Neuron (in vitro differentiated cells): ENCODE data around the gene DMRTA2.

Experiments
- H2AFZ ChIP-seq: one replicate; pipeline ENCODE4 v1.6.1; 2013; ENCODE audit warnings: low read depth, mild to moderate bottlenecking, inconsistent platforms, low read length, moderate library complexity
- H3K27me3 ChIP-seq: one replicate; pipeline ENCODE4 v1.6.1; 2013; ENCODE audit warnings: low read length; ENCODE audit not compliant: insufficient read depth
- H3K36me3 ChIP-seq: one replicate; pipeline ENCODE4 v1.6.1; 2013; ENCODE audit warnings: low read length; ENCODE audit not compliant: insufficient read depth
- H3K4me1 ChIP-seq: one replicate; pipeline ENCODE4 v1.6.1; 2013; ENCODE audit warnings: low read length; ENCODE audit not compliant: insufficient read depth
- H3K4me3 ChIP-seq: 2 replicates; pipeline ENCODE4 v1.5.1; 2013; ENCODE audit warnings: mild to moderate bottlenecking, low read length, moderate library complexity
- H3K9me3 ChIP-seq: one replicate; pipeline ENCODE4 v1.6.1; 2013; ENCODE audit warnings: low read length

DMRTA2 gene

DNA sequence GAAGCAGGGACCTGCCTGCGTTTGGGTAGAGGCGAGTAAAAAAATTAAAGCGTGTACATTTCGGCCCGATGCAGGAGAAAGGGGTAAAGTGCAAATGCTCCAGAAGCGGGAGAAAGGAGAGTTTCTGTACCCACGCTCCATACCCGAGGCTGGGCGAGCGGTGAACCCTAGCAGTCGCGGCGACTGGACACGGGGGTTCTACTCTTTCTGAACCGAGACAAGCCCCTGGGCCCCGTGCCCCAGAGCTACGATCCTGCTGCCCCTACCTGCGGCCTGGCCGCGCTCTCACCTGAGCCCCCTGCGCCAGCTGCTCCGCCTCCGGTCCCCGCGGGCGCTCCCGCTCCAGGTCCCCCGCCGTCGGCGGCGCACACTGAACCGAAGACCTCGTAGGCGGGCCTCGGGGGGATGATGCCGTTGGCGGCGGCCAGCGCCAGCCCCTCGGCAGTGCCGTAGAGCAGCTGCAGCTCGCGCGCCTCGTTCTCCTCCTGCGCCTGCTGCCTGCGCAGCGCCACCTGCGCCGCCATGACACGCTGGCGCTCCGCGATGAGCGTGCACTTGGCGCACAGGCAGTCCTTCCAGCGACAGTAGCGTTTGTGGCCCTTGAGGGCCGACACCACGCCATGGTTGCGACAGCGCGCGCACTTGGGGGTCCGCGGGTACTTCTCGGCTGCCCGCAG, 2.4 kb downstream of the DMRTA2 start:
- Histone ChIP-seq H3K27me3 (peaks cover 91% of the 10 kb centered on the region), H3K9me3 (no peaks in the 10 kb centered on the region), H3K4me3 (no peak overlapping the region)

DNA sequence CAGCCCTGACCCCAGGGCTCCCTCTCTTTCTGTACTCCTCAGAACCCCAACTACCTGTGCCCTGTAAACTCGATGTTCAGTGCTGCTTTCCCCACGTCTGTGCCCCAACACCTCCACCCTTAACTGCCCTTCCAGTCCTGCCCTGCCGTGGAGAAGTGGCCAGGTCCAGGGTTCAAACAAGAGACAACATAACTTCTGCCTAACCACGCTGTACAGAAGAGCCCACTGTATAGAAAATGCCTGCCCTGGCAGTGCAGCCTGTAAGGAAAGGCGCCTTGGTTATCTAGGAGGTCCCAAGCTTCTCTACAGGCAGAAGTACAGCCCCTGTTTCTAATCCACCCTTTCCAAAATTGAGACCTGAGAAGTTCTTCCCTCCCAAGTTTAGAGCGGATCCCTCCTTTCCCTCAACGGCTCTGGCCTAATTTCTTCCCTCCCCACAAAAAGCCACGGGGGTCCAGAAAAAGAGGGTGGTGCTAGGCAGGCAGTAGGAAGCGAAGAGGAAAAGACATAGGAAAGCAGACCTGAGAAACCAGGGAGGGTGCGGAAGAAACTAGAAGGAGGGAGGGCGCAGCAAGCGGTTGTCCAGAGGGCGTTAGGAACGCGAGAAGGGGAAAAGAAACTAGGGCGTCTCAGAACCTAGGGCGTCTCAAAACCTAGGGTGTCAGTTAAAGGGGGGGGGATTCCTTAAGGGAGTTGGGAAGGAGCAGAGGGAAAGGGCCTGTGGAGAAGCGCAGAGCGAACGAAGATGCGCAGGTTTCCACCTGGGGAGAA, 3.2 kb downstream of the DMRTA2 start:
- H3K4me1 ChIP-seq: peaks cover 11% of the 10 kb centered on the region
- peaks cover 91% of the 10 kb centered on the region for H3K27me3 ChIP-seq
- no peak overlapping the region for H3K4me3 ChIP-seq
- H2AFZ ChIP-seq: no peak overlapping the region
- H3K9me3 ChIP-seq: no peaks in the 10 kb centered on the region
- no peaks in the 10 kb centered on the region for H3K36me3 ChIP-seq

More for the DNA sequence above, 2.4 kb downstream of the DMRTA2 start:
- Histone ChIP-seq H2AFZ (peak overlapping the region; percentile 3), H3K36me3 (no peaks in the 10 kb centered on the region), H3K4me1 (peaks cover 11% of the 10 kb centered on the region)

DNA sequence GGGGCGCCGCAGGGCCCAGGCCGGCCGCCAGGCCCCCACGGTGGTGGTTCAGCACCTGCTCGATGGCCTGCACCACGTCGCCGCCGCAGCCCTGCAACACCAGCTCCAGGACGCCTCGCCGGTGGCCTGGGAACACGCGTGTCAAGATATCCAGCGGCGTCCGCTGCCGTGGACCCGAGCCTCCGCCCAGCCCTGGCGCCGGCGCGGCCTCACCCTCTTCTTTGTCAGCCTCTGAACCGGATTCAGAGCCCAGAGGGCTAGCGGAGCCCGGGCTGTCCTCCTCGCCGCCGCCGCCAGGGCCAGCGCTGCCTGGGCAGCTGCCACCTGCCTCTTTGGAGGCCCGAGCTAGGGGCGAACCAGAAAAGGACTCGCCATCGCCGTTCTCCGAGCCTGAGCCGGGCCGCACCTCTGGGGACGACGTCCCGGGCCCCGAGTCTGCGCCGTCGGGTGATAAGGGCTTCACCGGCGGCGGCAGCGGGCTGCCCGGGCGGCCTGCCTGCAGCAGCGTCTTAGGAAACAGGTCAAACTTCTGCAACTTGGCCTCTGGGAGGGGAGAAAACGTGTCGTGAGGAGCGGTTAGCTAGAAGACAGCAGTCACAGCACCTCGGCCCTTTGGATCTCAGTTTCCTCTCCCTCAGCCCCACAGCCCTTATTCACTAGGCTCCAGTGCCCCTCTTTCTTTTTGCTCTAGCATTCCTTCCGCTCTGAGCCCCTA, 3.9 kb downstream of the DMRTA2 start:
- Histone ChIP-seq H3K27me3 (peaks cover 91% of the 10 kb centered on the region), H2AFZ (no peak overlapping the region), H3K4me1 (peaks cover 11% of the 10 kb centered on the region), H3K9me3 (no peaks in the 10 kb centered on the region), H3K36me3 (no peaks in the 10 kb centered on the region), H3K4me3 (no peak overlapping the region)

DNA sequence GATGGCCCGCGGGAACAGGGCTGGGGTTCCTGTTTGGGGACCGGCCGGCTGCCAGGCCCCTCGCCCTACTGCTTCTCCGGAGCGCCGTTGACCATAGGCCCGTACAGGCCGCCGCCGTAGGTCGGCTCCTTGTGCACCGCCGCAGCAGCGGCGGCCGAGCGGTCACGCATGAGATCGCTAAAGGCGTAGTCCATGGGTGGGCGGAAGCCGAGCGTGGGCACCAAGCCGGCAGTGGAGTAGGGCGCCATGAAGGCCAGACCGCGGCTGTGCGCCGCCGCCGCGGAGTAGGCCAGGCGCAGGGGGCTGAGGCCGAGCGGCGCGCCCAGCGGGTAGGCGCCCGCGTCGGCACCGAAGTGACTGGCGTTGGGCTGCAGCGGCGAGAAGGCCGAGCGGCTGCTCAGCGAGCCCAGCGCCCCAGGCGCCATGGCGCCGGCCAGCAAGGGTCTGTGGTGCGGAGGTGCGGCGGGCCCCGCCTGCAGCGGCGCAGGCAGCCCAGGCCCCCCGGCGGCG, 4.6 kb downstream of the DMRTA2 start:
- H3K4me1 ChIP-seq: peaks cover 7% of the 10 kb centered on the region
- peaks cover 93% of the 10 kb centered on the region for H3K27me3 ChIP-seq
- no peaks in the 10 kb centered on the region for H3K36me3 ChIP-seq
- peak overlapping the region; percentile 43 for H3K4me3 ChIP-seq
- peaks cover 3% of the 10 kb centered on the region for H3K9me3 ChIP-seq
- H2AFZ ChIP-seq: peak overlapping the region; percentile 64

DNA sequence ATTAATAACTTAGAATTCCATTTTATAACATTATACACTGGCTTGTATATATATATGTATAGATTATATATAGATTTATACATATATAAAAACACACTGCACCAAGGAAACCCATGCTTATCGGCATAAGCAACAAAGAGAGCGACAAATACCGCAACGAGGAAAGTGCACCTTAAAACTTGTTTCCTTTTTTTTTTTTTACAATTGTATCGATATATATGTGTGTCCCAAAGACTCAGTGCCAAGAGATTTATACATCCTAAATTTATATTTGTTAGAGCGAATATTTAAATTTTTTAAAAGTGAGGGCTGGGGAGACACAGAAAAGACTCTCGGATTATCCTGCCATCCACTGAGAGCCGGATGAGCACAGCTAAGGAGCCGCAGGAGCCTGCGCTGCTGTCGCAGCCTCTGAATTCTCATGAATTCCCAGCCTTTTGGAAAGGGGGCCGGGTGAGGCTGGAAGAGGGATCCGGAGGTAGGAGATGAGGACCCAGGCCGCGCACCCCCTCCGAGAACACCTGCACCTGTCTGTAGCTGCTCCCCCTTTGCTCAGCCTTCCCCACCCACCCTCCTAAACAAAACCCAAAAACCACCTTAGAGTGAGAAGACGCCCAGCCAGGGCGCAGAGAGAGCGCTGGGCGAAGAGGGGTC, 5.2 kb downstream of the DMRTA2 start:
- peak overlapping the region; percentile 43 for H3K4me3 ChIP-seq
- H2AFZ ChIP-seq: peak overlapping the region; percentile 64
- peaks cover 6% of the 10 kb centered on the region for H3K4me1 ChIP-seq
- no peaks in the 10 kb centered on the region for H3K36me3 ChIP-seq
- H3K9me3 ChIP-seq: peaks cover 3% of the 10 kb centered on the region
- H3K27me3 ChIP-seq: peaks cover 96% of the 10 kb centered on the region

DNA sequence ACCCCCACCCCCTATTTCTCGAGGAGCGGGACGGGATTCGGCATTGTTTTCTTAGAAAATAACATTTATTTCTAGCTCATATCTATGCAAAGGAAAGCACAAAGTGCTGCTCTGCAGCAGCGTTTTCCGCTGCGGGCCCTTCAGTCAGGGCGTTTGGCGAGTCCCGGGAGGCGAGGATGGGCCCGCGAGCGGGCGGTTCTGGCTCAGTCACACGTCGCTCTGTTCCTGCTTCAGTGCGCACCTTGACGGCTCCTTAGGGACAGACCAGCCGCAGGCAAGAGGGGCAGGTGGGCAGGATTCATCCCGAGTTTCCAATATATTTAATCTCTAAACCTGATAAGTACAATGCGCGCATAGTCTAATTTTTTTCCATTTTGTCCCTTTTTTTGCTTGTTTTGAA, 5.7 kb downstream of the DMRTA2 start:
- Histone ChIP-seq H2AFZ (no peak overlapping the region), H3K27me3 (peaks cover 94% of the 10 kb centered on the region), H3K36me3 (no peaks in the 10 kb centered on the region), H3K4me1 (peaks cover under 1% of the 10 kb centered on the region), H3K9me3 (peaks cover 8% of the 10 kb centered on the region), H3K4me3 (no peak overlapping the region)

DNA sequence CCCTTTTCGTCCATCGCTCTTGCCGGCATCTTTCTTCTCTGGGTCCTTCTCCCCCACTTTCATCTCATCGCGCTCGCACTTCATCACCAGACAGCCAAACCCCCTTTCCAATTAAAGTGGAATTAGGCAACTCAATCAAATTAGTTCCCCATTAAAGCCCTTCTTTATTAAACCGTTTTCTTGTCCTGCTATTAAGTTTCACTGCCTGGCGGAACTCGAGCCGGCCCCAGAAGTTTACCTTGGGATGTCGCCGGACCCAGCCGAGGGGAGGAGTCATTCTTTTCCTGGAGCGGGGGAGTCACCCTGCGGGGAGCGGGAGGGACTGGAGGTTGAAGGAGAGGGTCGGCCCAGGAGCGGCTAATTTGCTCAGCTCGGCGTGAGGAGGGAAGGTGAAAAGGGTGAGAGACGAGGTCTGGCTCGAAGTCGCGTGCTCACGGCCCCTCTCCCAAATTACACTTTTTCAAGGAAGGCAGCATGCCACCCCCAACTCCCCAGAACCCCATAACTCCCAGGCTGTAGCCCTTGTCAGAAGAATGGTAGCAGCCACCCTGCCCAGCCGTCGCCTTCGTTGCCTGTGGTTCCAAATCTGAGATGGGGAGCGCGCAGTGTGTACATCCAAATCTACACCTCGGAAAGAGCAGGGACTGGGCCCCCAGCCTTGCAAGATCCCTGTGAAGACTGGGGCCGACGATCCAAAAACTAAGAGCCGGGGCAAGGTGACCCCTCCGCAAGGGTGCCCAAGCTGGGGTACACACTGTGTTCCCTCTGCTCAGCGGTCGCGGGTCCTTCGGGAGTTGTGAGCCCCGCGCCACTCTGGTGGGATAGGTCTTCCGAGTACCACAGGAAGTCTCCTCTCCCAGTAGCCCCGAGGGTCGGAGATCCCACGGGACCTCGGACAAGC, 6.4 kb downstream of the DMRTA2 start:
- Histone ChIP-seq H3K4me3 (no peak overlapping the region), H3K9me3 (peaks cover 8% of the 10 kb centered on the region), H3K36me3 (no peaks in the 10 kb centered on the region), H3K27me3 (peaks cover 87% of the 10 kb centered on the region), H3K4me1 (no peaks in the 10 kb centered on the region), H2AFZ (no peak overlapping the region)

DNA sequence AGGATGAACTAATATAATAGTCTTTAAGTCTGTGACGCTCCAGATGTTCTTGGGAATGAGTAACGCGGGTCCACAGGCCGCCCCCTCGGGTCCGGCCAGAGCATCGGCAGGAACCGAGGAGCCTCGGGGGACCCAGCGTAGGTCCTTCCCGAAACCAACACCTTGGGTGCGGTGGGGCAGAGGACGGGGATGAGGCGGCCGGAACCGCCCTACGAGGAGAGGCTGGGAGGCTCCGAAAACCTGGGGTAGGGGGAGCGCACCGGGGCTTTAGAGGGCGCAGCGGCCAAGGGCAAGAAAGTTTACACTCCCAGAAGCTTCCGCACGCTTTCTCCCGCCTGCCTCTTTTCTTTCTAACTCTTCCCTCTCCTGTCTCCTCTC, 7.1 kb downstream of the DMRTA2 start:
- H3K4me3 ChIP-seq: no peak overlapping the region

DNA sequence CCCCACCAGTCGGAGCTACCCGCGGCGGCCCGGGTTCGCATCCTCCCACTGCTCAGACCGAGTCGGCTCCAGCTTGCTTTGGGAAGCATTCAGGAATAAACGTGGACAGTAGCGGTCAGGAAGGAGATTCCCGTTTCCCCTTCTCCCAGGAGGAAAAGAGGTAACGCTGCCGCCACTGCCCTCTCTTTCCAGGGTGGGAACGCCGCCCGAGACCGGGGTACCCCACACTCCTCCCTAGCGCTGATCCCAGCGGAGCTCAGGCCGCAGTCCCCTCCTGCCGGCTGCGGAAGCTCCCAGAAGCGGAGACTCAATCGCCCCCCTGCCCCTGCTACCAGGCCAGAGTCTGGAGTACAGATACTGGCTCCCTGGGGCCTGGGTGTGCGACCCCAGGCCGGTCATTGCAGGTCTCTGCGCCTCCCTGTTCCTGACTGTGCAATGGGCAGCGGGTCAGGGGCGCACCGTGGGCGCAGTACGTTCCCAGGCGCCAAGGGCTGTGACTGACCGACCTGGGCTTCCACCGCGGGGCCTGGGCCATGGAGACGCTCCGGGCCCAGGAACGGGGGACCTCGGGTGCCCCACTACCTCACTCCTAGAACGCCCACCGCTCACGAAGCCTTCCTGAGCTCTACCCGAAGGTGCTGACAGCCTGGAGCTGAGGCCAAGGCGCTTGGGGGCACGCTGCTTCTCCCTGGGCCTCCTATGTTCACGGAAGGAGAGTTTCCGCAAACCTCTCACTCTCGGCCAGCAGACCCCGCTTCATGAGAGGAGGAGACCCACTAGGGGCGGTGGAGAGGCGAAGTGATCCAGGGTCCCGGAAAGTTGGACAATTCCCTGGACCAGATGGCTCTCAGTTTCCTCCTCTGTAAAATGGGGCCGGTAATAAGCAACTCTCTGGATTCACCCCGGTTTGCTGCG, 7.8 kb downstream of the DMRTA2 start:
- Histone ChIP-seq H3K4me1 (no peaks in the 10 kb centered on the region), H3K36me3 (no peaks in the 10 kb centered on the region), H3K9me3 (peaks cover 8% of the 10 kb centered on the region), H2AFZ (no peak overlapping the region), H3K27me3 (peaks cover 81% of the 10 kb centered on the region), H3K4me3 (no peak overlapping the region)

More for the DNA sequence above, 7.1 kb downstream of the DMRTA2 start:
- Histone ChIP-seq H3K27me3 (peaks cover 83% of the 10 kb centered on the region), H3K4me1 (no peaks in the 10 kb centered on the region), H2AFZ (no peak overlapping the region), H3K36me3 (no peaks in the 10 kb centered on the region), H3K9me3 (peaks cover 8% of the 10 kb centered on the region)

DNA sequence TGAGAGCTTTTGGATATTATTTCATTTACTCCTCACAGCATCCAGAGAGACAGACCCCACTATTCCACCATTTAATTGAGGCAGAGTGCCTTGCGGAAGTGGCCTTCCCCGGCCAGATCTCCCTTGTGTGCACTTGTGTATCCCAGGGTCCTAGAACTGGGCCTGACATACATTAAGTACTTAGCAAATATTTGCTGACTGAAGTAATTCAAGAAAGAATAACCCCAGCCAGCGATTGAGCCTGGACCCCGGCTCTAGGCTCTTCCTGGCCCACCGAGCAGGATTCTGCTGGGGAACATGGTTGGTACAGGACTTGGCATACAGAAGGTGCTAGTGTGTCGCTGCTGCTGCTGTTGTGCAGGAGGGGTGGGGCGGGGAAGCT, 8.4 kb downstream of the DMRTA2 start:
- Histone ChIP-seq H3K9me3 (peaks cover 8% of the 10 kb centered on the region), H2AFZ (no peak overlapping the region), H3K4me3 (no peak overlapping the region), H3K27me3 (peaks cover 74% of the 10 kb centered on the region), H3K4me1 (no peaks in the 10 kb centered on the region), H3K36me3 (no peaks in the 10 kb centered on the region)

DNA sequence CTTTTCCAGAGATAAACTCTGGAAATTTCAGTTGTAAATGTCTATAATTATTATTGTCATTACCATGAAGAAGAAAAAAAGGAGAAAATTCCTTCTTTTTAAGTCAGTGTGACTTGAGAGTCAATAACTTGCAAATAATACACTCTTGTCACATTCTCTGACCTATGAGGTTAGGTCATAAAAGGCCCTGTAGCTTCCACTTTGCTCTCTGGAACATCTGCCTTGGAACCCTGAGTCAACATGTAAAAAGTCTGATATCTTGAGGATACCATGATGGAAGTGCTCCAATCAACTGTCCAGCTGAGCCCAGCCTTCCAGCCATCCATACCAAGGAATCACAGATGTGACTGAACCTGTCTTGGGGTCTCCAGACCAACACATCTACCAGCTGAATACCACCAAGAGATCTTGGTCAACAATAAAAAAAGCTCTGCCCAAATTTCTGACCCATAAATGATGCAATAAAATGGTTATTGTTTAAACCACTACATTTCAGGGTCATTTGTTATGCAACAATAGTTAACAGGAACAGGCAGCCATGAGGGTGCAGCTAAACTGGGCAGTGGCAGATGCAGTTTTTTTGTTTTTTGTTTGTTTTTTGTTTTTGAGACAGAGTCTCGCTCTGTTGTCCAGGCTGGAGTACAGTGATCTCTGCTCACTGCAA, 10.3 kb downstream of the DMRTA2 start:
- Histone ChIP-seq H3K4me3 (no peak overlapping the region), H3K36me3 (no peaks in the 10 kb centered on the region), H2AFZ (no peak overlapping the region), H3K9me3 (peaks cover 8% of the 10 kb centered on the region), H3K4me1 (no peaks in the 10 kb centered on the region), H3K27me3 (peaks cover 56% of the 10 kb centered on the region)
